GM18502 (cell line): ENCODE results near the gene COL18A1.
"Not testable (repeated sequence)": the region's sequence is repeated elsewhere in the genome, so short reads cannot be mapped to it uniquely, and the experiment has no call there.

Source experiments
- ATAC-seq: cut with Tn5 transposase; IDR thresholded peaks from one replicate; pipeline ENCODE4 v1.9.1; 2021; ENCODE audit warnings: mild to moderate bottlenecking; ENCODE audit not compliant: unreplicated experiment, poor library complexity

Gene COL18A1

GRCh38 chr21:45550522-45551210 lies 145.7 kb downstream of the COL18A1 start:
- peak; percentile 60 for ATAC-seq

- no peak for ATAC-seq
Measured at GRCh38 chr21:45551316-45551715, 146.4 kb downstream of the COL18A1 start.

- ATAC-seq = no peak
Measured at GRCh38 chr21:45551783-45552695, 147.1 kb downstream of the COL18A1 start.

GRCh38 chr21:45552696-45553391 lies 147.9 kb downstream of the COL18A1 start:
- no peak for ATAC-seq

DNA sequence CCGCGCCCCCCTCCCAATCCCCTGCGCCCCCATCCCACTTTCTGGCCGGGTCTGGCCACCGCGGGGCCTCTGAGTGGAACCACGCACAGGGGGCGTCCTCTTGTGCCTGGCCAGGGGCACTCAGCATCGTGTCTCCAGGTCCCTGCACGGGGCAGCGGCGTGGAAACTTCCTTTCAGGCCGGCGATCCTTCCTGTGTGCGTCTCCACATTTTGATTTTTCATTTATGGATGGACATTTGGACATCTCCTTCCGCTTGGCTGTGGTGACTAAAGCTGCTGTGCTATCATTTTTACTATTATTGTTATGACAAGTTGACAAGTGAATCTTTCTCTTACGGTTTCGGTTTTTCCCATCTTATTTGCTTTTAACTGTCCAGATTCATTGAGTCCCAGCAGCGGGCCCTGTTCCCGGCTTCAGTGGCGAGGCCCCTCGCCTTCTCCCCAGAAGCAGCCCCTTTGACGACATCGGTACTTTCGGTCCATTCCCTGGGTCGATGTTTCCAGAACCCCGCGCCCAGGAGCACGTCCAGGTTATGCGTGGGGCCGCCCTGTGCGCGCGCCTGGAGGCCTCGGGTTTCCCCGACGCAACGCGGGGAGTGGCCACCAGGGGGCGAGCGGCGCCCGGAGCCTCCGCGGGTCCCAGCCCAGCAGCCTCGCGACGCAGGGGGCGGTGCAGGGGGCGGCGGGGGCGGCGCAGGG lies 149.7 kb downstream of the COL18A1 start:
- peak; percentile 59 for ATAC-seq

DNA sequence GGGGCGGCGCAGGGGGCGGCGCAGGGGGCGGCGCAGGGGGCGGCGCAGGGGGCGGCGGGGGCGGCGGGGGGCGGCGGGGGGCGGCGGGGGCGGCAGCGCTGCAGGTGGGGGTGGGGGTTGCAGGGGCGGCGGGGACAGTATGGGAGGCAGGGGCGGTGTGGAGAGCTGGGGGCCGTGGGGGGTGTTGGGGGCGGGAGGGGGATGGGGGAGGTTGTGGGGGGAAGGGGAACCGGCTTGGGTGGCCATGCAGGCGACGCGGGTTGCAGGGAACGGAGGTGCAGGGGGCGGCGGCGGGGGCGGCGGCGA lies 150.2 kb downstream of the COL18A1 start:
- no peak for ATAC-seq

GRCh38 chr21:45555557-45556301 lies 150.8 kb downstream of the COL18A1 start:
- no peak for ATAC-seq

DNA sequence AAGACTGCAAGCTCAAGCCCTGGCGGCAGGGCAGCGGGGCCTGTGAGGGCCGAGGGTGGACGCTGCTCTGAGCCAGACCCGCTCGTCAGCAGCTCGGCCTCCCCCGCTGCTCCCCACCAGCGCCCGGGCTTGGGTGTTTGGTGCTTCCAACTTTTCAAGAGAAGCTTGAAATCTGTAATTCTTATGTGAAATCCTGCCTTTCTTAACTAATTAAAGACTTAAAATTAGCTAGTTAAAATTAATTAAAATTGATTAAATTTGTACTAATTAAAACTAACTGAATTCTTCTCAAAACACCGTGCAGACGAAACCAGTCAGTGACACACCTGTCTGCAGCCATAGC lies 151.3 kb downstream of the COL18A1 start:
- no peak for ATAC-seq

- no peak for ATAC-seq
Measured at GRCh38 chr21:45556645-45557615, 152.0 kb downstream of the COL18A1 start.

GRCh38 chr21:45557616-45558043 lies 152.7 kb downstream of the COL18A1 start:
- no peak for ATAC-seq

DNA sequence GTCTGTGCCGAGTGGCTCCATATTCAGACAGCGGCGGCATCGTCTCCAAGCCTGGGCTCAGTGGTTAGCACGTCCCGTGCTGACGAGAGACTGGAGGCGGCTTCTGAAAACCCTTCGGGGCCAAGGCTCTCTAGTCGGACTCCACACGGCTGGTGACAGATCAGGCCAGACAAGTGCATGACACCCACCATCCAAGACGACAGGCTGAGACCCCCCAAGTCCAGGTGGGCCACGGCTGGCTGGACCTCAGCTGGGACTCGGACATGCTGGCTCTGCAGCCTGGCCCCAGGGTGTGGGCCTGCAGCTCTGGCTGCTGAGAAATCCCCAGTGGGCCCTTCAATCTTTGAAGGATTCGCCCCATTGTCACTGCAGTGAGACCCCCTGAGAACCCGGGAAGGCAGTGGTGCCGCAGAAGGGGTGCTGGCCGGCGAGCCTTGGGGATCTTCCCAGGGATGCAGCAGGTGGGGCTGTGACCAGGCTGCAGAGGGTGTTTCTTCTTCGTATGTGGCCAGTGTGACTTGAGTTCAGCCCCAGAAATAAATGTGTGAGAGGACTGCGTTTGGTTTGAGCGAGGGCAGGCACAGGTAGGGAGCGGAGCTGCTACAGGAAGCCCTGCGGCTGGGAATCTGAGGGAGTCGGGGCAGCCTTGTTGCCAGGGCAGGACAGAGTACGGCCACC lies 153.2 kb downstream of the COL18A1 start:
- ATAC-seq = no peak

DNA sequence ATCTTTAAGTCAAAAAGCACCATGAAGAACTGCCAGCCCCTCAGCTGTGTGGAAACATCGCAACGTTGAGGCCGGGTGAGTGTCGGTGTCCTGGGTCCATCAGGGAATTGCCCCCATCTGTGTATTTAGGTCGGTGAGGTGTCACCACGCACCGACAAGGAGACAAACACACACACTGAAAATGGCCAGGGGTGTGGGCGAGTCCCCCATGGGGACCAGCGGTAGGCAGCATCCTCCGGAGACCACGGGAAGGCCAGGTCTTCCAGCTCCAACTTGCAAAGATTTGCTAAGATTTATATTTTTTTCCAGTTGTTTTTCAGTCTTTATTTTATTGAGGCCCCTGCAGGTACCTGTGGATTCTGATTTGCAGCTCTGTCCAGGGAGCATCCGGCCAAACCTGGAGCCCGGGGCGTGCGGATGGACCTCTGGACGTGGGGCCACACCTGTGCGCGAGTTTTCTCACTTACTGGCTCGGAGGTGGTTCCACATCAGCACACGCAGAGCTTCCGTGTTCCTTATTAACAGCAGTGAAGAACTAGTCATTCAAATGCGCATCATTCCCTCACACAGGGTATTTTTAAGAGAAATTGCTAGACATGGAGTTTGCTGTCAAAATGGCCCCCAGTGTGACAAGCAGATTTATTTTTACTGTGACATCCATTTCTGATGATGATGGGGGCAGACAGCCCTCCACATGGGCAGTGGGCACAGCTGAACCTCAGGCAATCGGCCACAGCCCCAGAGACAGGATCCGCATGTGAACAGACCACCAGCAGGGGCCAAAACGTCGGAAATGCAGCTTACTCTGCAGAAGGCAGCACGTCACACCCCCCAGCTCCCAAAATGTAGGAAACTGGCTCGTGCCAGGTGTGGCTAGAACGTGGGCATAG lies 154.5 kb downstream of the COL18A1 start:
- no peak for ATAC-seq

GRCh38 chr21:45560106-45561021 lies 155.4 kb downstream of the COL18A1 start:
- no peak for ATAC-seq

- not testable (repeated sequence) for ATAC-seq
Measured at GRCh38 chr21:45561241-45561640, 156.3 kb downstream of the COL18A1 start.

GRCh38 chr21:45562402-45562801 lies 157.4 kb downstream of the COL18A1 start:
- no peak for ATAC-seq

DNA sequence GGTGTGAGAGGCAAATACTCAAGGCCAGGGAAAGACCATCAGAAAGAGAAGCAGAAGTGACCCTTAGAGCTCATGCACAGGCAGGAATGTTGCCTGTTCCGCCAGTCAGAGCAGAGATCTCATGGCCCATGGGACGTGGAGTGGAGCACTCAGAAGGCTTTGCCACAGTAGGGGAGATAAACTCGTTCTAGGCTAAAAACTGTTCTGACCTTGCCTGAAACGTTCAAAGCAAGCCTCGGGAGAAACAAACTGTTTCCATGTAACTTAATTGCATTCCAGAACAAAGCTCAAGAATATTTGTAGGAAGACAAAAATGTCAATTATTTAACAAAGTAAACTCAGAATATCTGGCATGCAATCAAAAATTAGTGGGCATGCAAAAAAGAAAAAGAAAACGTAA lies 158.0 kb downstream of the COL18A1 start:
- ATAC-seq = no peak
